HepG2 (cell line): ENCODE data around the gene LSM12. TPM values are rescaled to one million over a fixed set of nuclear protein-coding genes. Genes with fewer than 3 reads are reported as not detected.
A peak's percentile ranks its signal among the peaks of the same experiment; 100 is the strongest.

Experiments
- ATF1 ChIP-seq: IDR thresholded peaks from 2 replicates; pipeline ENCODE4 v1.6.1; 2016; ENCODE audit warnings: mild to moderate bottlenecking, control low read depth
- ATM ChIP-seq: fragments of 450-650 bp; IDR thresholded peaks from 2 replicates; pipeline ENCODE4 v1.7.1; 2017; ENCODE audit warnings: mild to moderate bottlenecking, borderline replicate concordance
- BHLHE40 ChIP-seq: IDR thresholded peaks from 2 replicates; pipeline ENCODE4 v1.6.1; 2011; ENCODE audit warnings: low read length, improper control_type of control experiment
- BRD4 ChIP-seq: sonication (generic); formaldehyde crosslinking; IDR thresholded peaks from 2 replicates; pipeline ENCODE4 v1.4.0; 2020; ENCODE audit warnings: missing genetic modification reagents
- HNRNPLL ChIP-seq: fragments of 200-400 bp; formaldehyde crosslinking; IDR thresholded peaks from 2 replicates; pipeline ENCODE4 v1.6.1; 2017; ENCODE audit warnings: mild to moderate bottlenecking, low read depth, low read length; ENCODE audit not compliant: poor library complexity, severe bottlenecking
- ISX ChIP-seq: sonication (generic); formaldehyde crosslinking; conservative IDR thresholded peaks from 2 replicates; pipeline ENCODE4 v1.5.0; 2020; ENCODE audit warnings: missing genetic modification reagents
- MIXL1 ChIP-seq: IDR thresholded peaks from 2 replicates; pipeline ENCODE4 v1.6.1; 2016
- PPARG ChIP-seq: conservative IDR thresholded peaks from 2 replicates; pipeline ENCODE4 v1.6.1; 2016; ENCODE audit warnings: missing biosample characterization, missing genetic modification reagents
- RXRB ChIP-seq: IDR thresholded peaks from 2 replicates; pipeline ENCODE4 v1.6.1; 2016; ENCODE audit warnings: borderline replicate concordance, missing genetic modification reagents, missing compliant biosample characterization
- STAG1 ChIP-seq: sonication (generic); formaldehyde crosslinking; IDR thresholded peaks from 2 replicates; pipeline ENCODE4 v1.4.0; 2020; ENCODE audit warnings: missing genetic modification reagents
- ZIK1 ChIP-seq: sonication (generic); formaldehyde crosslinking; IDR thresholded peaks from 2 replicates; pipeline ENCODE4 v1.5.0; 2020; ENCODE audit warnings: mild to moderate bottlenecking, low read depth, missing genetic modification reagents, borderline replicate concordance
- ZNF253 ChIP-seq: sonication (generic); formaldehyde crosslinking; IDR thresholded peaks from 2 replicates; pipeline ENCODE4 v1.8.0; 2022; ENCODE audit warnings: mild to moderate bottlenecking, missing genetic modification reagents, borderline replicate concordance
- ZNF546 ChIP-seq: sonication (generic); formaldehyde crosslinking; conservative IDR thresholded peaks from 2 replicates; pipeline ENCODE4 v1.8.1; 2023; ENCODE audit warnings: mild to moderate bottlenecking, missing genetic modification reagents
- ZSCAN9 ChIP-seq: IDR thresholded peaks from 2 replicates; pipeline ENCODE4 v1.6.1; 2016; ENCODE audit warnings: borderline replicate concordance
- polyA plus RNA-seq, 8 experiments: library from polyadenylated mRNA; depleted of rRNA in 3 of 8; stranded (reverse) in 7 of 8; unstranded in 1 of 8; fragments of >200 nt; fragmentation: Illumina TruSeq in 4 of 8; extraction: Trizol in 4 of 8; gene quantifications; 2 replicates each; pipeline versions ENCODE4 v1.2.1 to v1.2.3, GENCODE V29; 2011 to 2016; ENCODE audit warnings: low read depth in 4 of 8, missing spikeins in 1 of 8, mixed read lengths in 1 of 8; ENCODE audit not compliant: insufficient read depth in 1 of 8
- total RNA-seq, 5 experiments: library from RNA; depleted of rRNA; stranded (reverse); fragments of >200 nt; fragmentation: Illumina TruSeq; extraction: Trizol; gene quantifications; 2 replicates each; pipeline ENCODE4 v1.2.3, GENCODE V29; 2016; ENCODE audit warnings: low read depth in 1 of 5
- TF ChIP-seq, protein P1 (sequence below): sonication (generic); formaldehyde crosslinking; IDR thresholded peaks from 2 replicates; pipeline ENCODE4 v1.4.0; 2020; ENCODE audit warnings: missing genetic modification reagents
- TF ChIP-seq, protein P2 (sequence below): sonication (generic); formaldehyde crosslinking; IDR thresholded peaks from 2 replicates; pipeline ENCODE4 v1.4.0; 2020; ENCODE audit warnings: missing genetic modification reagents
- TF ChIP-seq, protein P3 (sequence below): IDR thresholded peaks from 2 replicates; pipeline ENCODE4 v1.6.1; 2016; ENCODE audit warnings: low read depth, control low read depth
- TF ChIP-seq, protein P4 (sequence below): sonication (generic); formaldehyde crosslinking; IDR thresholded peaks from 2 replicates; pipeline ENCODE4 v1.5.1; 2020; ENCODE audit warnings: missing genetic modification reagents, mild to moderate bottlenecking, borderline replicate concordance

Gene LSM12
- total and polyA plus RNA-seq, 2 of the 13 experiments (the other 11 are each of a cell fraction or from before 2014, with no cell fraction given) = 52.8 to 55.7 TPM

DNA sequence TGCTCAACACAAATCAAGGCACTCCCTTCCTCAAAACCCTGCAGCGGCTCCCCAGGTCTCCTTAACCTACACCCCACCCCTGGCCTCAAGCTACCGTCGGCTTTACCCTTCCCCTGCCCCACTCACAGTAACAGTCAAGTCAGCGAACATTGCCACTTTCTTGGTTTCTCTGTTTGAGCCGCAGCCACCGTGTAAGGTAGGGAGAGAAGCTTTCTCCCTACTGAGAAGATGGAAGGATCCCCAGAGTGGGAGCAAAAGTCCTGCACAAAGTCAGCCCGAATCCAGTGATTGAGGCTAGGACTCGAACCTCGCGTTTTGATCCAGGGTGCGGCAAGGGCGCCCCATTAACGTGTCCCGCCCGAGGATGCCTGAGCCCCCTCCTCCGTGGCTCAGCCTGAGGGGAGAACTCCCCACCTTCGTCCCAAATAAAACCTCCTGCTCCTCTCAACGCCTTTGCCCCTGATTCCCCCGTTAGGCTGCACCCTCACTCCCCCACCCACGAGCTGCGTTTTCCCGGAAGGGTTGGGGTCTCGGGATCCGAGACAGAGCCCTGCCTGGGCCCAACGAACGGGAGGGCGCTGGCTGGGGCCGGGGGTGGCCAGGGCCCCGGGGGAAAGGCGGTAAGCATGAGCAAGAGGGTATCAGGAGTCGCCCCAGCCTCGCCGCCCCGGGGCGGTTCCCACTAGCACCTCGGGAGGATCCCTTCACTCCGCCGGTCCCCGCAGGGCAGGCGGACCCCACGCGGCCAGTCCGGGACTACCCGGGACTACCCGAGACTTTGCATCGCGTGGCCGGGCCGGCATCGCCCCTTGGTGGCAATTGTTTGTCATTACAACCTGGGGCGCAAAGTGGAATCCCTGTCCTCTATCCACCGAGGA is 72.0 kb downstream of the LSM12 start (continued):
- no peak for TF ChIP-seq BRD4 (CRISPR knock-in tag)
- no peak for TF ChIP-seq BHLHE40
- 0 out of 2 replicates have a peak, but pooled peaks have one; percentile 44 for TF ChIP-seq ZNF253 (CRISPR knock-in tag)
- TF ChIP-seq ZSCAN9 = peak; percentile 49; the same call in 1 of the 2 replicates
- peak; percentile 55; the same call in 1 of the 2 replicates for TF ChIP-seq MIXL1 (CRISPR knock-in tag)
- no peak for TF ChIP-seq ATM
- TF ChIP-seq HNRNPLL = peak; percentile 30
- no peak for TF ChIP-seq PPARG (CRISPR knock-in tag)
- peak; percentile 98 for TF ChIP-seq STAG1 (CRISPR knock-in tag)
- 0 out of 2 replicates have a peak, but pooled peaks have one; percentile 18 for TF ChIP-seq RXRB (CRISPR knock-in tag)
- TF ChIP-seq, protein P1, sequence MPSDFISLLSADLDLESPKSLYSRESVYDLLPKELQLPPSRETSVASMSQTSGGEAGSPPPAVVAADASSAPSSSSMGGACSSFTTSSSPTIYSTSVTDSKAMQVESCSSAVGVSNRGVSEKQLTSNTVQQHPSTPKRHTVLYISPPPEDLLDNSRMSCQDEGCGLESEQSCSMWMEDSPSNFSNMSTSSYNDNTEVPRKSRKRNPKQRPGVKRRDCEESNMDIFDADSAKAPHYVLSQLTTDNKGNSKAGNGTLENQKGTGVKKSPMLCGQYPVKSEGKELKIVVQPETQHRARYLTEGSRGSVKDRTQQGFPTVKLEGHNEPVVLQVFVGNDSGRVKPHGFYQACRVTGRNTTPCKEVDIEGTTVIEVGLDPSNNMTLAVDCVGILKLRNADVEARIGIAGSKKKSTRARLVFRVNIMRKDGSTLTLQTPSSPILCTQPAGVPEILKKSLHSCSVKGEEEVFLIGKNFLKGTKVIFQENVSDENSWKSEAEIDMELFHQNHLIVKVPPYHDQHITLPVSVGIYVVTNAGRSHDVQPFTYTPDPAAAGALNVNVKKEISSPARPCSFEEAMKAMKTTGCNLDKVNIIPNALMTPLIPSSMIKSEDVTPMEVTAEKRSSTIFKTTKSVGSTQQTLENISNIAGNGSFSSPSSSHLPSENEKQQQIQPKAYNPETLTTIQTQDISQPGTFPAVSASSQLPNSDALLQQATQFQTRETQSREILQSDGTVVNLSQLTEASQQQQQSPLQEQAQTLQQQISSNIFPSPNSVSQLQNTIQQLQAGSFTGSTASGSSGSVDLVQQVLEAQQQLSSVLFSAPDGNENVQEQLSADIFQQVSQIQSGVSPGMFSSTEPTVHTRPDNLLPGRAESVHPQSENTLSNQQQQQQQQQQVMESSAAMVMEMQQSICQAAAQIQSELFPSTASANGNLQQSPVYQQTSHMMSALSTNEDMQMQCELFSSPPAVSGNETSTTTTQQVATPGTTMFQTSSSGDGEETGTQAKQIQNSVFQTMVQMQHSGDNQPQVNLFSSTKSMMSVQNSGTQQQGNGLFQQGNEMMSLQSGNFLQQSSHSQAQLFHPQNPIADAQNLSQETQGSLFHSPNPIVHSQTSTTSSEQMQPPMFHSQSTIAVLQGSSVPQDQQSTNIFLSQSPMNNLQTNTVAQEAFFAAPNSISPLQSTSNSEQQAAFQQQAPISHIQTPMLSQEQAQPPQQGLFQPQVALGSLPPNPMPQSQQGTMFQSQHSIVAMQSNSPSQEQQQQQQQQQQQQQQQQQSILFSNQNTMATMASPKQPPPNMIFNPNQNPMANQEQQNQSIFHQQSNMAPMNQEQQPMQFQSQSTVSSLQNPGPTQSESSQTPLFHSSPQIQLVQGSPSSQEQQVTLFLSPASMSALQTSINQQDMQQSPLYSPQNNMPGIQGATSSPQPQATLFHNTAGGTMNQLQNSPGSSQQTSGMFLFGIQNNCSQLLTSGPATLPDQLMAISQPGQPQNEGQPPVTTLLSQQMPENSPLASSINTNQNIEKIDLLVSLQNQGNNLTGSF (CRISPR knock-in tag) = no peak
- TF ChIP-seq, protein P2, sequence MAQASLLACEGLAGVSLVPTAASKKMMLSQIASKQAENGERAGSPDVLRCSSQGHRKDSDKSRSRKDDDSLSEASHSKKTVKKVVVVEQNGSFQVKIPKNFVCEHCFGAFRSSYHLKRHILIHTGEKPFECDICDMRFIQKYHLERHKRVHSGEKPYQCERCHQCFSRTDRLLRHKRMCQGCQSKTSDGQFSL = no peak
- TF ChIP-seq, protein P3, sequence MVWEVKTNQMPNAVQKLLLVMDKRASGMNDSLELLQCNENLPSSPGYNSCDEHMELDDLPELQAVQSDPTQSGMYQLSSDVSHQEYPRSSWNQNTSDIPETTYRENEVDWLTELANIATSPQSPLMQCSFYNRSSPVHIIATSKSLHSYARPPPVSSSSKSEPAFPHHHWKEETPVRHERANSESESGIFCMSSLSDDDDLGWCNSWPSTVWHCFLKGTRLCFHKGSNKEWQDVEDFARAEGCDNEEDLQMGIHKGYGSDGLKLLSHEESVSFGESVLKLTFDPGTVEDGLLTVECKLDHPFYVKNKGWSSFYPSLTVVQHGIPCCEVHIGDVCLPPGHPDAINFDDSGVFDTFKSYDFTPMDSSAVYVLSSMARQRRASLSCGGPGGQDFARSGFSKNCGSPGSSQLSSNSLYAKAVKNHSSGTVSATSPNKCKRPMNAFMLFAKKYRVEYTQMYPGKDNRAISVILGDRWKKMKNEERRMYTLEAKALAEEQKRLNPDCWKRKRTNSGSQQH = no peak
- TF ChIP-seq, protein P4, sequence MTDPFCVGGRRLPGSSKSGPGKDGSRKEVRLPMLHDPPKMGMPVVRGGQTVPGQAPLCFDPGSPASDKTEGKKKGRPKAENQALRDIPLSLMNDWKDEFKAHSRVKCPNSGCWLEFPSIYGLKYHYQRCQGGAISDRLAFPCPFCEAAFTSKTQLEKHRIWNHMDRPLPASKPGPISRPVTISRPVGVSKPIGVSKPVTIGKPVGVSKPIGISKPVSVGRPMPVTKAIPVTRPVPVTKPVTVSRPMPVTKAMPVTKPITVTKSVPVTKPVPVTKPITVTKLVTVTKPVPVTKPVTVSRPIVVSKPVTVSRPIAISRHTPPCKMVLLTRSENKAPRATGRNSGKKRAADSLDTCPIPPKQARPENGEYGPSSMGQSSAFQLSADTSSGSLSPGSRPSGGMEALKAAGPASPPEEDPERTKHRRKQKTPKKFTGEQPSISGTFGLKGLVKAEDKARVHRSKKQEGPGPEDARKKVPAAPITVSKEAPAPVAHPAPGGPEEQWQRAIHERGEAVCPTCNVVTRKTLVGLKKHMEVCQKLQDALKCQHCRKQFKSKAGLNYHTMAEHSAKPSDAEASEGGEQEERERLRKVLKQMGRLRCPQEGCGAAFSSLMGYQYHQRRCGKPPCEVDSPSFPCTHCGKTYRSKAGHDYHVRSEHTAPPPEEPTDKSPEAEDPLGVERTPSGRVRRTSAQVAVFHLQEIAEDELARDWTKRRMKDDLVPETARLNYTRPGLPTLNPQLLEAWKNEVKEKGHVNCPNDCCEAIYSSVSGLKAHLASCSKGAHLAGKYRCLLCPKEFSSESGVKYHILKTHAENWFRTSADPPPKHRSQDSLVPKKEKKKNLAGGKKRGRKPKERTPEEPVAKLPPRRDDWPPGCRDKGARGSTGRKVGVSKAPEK (CRISPR knock-in tag) = no peak
- 0 out of 2 replicates have a peak, but pooled peaks have one; percentile 31 for TF ChIP-seq ZNF546 (CRISPR knock-in tag)
- TF ChIP-seq ISX (CRISPR knock-in tag) = no peak
- TF ChIP-seq ATF1 (CRISPR knock-in tag) = no peak
- TF ChIP-seq ZIK1 (CRISPR knock-in tag) = no peak
